Regular cardiac myocyte (primary cell): ENCODE data around the gene MIA3. TPM values are rescaled to one million over a fixed set of nuclear protein-coding genes. Genes with fewer than 3 reads are reported as not detected.

Experiments used
- total RNA-seq: library from RNA; depleted of rRNA; stranded (reverse); fragments of >200 nt; gene quantifications from 2 replicates; pipeline ENCODE4 v1.2.3, GENCODE V29; 2014

The MIA3 gene, protein sequence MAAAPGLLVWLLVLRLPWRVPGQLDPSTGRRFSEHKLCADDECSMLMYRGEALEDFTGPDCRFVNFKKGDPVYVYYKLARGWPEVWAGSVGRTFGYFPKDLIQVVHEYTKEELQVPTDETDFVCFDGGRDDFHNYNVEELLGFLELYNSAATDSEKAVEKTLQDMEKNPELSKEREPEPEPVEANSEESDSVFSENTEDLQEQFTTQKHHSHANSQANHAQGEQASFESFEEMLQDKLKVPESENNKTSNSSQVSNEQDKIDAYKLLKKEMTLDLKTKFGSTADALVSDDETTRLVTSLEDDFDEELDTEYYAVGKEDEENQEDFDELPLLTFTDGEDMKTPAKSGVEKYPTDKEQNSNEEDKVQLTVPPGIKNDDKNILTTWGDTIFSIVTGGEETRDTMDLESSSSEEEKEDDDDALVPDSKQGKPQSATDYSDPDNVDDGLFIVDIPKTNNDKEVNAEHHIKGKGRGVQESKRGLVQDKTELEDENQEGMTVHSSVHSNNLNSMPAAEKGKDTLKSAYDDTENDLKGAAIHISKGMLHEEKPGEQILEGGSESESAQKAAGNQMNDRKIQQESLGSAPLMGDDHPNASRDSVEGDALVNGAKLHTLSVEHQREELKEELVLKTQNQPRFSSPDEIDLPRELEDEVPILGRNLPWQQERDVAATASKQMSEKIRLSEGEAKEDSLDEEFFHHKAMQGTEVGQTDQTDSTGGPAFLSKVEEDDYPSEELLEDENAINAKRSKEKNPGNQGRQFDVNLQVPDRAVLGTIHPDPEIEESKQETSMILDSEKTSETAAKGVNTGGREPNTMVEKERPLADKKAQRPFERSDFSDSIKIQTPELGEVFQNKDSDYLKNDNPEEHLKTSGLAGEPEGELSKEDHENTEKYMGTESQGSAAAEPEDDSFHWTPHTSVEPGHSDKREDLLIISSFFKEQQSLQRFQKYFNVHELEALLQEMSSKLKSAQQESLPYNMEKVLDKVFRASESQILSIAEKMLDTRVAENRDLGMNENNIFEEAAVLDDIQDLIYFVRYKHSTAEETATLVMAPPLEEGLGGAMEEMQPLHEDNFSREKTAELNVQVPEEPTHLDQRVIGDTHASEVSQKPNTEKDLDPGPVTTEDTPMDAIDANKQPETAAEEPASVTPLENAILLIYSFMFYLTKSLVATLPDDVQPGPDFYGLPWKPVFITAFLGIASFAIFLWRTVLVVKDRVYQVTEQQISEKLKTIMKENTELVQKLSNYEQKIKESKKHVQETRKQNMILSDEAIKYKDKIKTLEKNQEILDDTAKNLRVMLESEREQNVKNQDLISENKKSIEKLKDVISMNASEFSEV (N-terminal part only)
- 36.4 and 56.4 TPM in 2 replicates for total RNA-seq

DNA sequence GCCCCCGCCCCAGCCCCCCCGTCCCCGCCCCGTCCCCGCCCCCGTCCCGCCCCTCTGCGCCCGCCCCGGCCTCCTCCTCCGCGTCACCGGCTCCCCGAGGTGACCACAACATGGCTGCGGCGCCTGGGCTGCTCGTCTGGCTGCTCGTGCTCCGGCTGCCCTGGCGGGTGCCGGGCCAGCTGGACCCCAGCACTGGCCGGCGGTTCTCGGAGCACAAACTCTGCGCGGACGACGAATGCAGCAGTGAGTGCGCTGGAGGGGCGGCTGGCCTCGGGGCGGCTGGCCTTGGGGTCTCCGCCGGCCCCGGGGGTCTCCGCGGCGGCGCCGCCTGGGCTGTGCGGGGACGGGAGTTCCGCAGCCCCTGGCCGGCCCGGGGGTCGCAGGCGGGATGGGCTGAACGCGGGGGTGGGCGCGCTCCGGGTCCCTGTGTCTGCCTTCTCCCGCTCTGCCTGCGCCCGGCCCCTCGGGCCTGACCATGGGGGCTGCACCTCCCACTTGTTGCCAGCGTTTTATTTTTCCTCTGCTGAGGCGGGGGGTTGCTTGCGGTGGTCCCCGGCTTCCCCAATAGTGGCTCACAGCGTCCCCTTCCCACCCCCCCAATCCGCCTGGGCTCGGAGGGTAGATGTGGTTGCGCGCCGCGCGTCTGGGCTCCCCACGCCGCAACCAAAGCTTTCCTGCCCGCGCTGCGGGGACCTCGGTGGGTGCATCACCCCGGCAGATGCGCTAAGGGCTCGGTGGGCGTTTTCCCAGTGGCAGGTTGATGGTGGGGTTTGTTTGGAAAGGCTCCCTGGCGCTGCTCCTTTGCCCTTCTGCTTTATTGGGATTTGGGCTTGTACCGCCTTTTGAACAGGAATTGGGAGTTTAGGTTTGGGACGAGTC lies at the start of gene MIA3:
Gene MIA3, plus strand, starts transcription at position 97 of the 879 bp plus-strand sequence. Its CDS starts 14 bp downstream, at position 111.

DNA sequence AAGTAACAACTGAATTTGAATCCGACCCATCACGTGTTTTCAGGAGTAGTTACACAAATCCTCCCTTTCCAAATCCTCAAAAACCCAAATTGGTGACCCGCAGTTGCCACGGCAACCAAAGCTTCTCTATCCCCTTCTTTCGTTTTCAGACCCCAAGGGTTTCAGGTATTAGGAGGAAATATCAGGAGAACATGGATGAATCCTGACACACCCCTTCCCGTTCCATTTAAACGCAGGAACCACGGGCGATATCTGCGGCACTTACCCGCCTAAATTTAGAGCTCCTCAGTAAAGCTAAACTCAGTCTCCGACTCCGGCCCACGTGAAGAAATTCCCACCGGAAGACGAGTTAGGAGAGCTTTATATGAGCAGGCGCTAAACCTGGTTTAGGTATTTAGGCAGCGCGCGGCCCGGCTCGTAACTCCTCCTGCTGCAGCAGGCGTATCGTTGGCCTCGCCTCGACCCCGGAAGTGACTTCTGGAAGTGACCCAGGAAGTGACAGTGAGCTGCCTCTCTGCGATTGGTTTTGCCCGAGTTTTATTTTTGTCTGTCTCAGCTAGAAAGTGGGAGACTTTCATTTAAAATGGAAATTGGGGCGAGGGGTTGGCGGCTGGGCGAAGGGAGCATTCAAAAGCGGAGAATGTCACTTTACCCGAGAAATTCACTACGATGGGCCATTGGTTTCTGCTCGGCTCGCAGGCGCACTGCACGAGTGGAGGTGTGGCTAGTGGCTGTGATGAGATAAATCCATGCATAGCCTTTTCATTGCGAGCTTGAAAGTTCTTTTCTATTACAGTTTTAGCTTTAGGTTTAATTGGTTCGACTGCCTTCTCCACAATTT lies 28.2 kb upstream of the MIA3 start, which contains the start of gene TAF1A:
Gene TAF1A, minus strand, starts transcription at position 472 of the 841 bp plus-strand sequence.

DNA sequence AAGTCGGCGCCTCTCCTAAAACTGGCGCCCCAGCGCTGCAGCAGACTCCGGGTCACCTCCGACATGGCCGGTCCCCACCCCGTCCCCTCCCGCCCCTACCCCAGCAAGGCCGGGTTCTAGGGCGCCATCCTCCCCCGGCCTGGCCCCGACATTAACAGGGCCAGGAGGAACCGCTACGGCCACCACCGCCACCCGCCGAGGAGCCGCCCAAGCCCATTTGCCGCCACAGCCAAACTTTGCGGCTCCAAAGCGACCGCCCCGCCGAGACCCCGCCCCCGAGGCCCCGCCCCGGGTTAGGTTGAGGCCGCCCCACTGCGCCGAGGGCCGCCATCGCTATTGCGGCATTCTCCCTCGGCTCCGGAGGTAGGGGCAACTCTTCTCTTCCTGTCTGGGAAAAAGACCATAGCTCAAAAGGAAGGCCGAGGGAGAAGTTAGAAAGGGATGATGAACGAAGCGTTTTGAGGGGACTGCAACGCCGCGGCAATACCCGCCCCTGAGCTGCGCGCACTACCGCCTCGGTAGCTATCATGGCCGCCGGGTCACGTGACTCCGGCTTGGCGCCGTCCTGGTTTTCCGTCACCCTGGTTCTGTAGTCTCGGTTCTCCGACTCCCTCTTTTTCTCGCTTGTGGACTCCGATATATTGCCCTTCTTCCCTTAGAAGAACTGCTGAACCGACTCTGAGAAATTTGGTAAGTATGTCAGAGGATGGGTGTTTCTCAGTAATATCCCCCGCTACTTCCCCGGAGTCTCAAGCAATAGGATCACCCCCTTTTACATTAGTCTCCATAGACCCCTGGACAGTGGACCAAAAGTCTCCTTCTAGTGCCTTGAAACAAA lies 94.6 kb downstream of the MIA3 start, which contains the start of the genes AIDA and BROX:
Gene AIDA, minus strand, starts transcription at position 239 of the 838 bp plus-strand sequence. Its CDS starts 174 bp downstream, at position 65.
Gene BROX, plus strand, starts transcription at position 312 of the 838 bp plus-strand sequence. CDS start 3,136 bp downstream, outside the sequence.

Other genes starting within 250 kb of the MIA3 start
- gene HHIPL2, start 70.0 kb upstream of the MIA3 start, total RNA-seq, result 0.28 TPM in 1 of 2 replicates, not detected in the other
- gene TAF1A, start 28.2 kb upstream of the MIA3 start, total RNA-seq, result 13.0 and 16.1 TPM in 2 replicates
- 45.7 and 93.2 TPM in 2 replicates for gene AIDA, start 94.4 kb downstream of the MIA3 start, total RNA-seq
- gene BROX, start 94.5 kb downstream of the MIA3 start, total RNA-seq, result 51.0 and 59.4 TPM in 2 replicates
- not detected in 2 replicates for gene FAM177B, start 119.1 kb downstream of the MIA3 start, total RNA-seq
- 2.9 and 7.3 TPM in 2 replicates for gene DISP1, start 196.9 kb downstream of the MIA3 start, total RNA-seq